Measurements from ENCODE around the gene MAP4K4.

DNA sequence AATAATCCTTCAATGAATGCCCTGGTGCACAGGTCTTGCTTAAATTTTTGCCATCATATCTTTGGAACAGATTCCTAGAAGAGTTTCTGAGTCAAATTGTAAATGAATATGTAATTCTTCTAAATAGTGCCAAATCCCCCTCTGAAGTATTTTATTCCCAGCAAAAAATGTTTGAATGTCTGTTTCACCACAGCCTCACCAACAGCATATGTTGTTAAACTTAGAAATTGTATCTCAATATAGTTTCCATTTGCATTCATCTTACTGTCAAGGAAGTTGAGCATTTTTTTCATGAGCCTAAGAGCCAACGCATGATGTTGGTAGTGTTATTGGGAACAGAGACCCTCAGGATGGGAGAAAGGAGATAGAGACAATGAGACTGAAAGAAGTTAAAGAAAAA lies 207.4 kb downstream of the MAP4K4 start:
- TF ChIP-seq, protein P1, sequence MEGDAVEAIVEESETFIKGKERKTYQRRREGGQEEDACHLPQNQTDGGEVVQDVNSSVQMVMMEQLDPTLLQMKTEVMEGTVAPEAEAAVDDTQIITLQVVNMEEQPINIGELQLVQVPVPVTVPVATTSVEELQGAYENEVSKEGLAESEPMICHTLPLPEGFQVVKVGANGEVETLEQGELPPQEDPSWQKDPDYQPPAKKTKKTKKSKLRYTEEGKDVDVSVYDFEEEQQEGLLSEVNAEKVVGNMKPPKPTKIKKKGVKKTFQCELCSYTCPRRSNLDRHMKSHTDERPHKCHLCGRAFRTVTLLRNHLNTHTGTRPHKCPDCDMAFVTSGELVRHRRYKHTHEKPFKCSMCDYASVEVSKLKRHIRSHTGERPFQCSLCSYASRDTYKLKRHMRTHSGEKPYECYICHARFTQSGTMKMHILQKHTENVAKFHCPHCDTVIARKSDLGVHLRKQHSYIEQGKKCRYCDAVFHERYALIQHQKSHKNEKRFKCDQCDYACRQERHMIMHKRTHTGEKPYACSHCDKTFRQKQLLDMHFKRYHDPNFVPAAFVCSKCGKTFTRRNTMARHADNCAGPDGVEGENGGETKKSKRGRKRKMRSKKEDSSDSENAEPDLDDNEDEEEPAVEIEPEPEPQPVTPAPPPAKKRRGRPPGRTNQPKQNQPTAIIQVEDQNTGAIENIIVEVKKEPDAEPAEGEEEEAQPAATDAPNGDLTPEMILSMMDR (IDR thresholded peaks at IDR 0.05): no peak
- no peak for TF ChIP-seq EZH2 (IDR thresholded peaks at IDR 0.05)

Data from neural progenitor cell (in vitro differentiated cells).